ENCODE measurements around the gene OAS3. TPM values are rescaled to one million over a fixed set of nuclear protein-coding genes. Genes with fewer than 3 reads are reported as not detected.
"Not testable (repeated sequence)": the region's sequence is repeated elsewhere in the genome, so short reads cannot be mapped to it uniquely, and the experiment has no call there.

Gene OAS3
- total RNA-seq, 1 donor from 2014 or later = 7.6 TPM

DNA sequence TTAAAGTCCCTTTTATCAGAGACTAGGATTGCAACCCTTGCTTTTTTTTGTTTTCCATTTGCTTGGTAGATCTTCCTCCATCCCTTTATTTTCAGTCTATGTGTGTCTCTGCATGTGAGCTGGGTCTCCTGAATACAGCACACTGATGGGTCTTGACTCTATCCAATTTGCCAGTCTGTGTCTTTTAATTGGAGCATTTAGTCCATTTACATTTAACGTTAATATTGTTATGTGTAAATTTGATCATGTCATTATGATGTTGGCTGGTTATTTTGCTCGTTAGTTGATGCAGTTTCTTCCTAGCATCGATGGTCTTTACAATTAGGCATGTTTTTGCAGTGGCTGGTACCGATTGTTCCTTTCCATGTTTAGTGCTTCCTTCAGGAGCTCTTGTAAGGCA lies 18.9 kb downstream of the OAS3 start:
- DNase-seq = not testable (repeated sequence)

DNA sequence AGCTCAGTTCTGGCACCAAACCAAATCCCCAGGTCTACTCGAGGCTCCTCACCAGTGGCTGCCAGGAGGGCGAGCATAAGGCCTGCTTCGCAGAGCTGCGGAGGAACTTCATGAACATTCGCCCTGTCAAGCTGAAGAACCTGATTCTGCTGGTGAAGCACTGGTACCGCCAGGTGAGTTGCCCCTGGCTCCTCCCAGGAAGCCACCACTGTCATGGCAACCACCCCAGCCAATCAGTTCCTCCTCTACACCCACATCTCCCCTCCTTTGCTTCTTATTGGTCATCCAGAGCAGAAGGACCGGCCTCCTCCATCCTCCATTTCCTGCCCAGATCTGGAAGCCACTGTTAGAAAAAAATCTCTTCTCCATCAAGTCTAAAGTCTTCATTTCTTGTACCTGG lies 22.8 kb downstream of the OAS3 start:
- DNase-seq = no peak

DNA sequence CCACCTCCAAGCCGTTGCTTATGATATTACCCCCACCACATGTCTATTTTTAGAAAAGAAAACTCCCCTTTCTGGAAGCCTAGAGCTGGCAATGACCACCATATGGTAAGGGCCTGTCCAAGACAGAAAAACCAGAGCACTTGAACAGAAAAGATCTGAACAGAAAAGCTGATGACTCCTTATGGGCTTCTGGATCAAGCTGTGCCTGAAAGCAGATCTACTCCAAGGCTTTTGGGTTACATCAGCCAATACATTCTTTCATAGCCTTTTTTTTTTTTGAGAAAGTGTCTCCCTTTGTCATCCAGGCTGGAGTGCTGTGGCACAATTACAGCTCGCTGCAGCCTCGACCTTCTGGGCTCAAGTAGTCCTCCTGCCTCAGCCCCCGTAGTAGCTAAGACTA lies 23.3 kb downstream of the OAS3 start:
- no peak for DNase-seq

DNA sequence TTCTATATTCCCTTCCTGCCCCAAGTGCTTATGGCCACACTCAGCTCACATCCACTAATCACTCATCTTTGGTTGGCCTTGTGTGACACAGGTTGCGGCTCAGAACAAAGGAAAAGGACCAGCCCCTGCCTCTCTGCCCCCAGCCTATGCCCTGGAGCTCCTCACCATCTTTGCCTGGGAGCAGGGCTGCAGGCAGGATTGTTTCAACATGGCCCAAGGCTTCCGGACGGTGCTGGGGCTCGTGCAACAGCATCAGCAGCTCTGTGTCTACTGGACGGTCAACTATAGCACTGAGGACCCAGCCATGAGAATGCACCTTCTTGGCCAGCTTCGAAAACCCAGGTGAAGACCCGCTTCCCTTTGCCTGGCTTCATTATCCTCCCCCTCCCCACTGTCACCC lies 24.3 kb downstream of the OAS3 start:
- no peak for DNase-seq

DNA sequence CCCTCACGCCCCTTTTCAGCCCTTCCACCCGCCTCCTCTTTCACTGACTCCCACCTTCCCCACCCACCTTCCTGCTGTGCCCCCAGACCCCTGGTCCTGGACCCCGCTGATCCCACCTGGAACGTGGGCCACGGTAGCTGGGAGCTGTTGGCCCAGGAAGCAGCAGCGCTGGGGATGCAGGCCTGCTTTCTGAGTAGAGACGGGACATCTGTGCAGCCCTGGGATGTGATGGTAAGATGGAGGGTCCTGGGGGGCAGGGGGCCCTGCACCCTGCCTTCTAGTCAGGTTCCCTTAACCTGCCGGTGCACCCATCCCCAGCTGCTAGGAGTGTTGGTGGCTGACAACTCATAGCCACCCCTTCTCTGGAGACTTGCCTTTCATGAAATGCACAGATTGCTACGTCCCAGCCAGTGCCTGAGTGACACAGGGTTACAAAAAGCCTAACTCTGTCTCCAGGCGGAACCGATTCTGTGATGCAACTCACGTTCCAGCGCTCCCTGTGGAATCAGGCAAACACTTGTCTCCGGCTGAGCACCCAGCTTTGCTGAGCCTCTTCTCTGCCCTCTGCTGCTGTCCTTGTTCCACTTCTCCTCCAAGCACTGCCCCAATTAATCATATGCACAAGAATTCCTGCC lies 25.1 kb downstream of the OAS3 start:
- no peak for DNase-seq

DNA sequence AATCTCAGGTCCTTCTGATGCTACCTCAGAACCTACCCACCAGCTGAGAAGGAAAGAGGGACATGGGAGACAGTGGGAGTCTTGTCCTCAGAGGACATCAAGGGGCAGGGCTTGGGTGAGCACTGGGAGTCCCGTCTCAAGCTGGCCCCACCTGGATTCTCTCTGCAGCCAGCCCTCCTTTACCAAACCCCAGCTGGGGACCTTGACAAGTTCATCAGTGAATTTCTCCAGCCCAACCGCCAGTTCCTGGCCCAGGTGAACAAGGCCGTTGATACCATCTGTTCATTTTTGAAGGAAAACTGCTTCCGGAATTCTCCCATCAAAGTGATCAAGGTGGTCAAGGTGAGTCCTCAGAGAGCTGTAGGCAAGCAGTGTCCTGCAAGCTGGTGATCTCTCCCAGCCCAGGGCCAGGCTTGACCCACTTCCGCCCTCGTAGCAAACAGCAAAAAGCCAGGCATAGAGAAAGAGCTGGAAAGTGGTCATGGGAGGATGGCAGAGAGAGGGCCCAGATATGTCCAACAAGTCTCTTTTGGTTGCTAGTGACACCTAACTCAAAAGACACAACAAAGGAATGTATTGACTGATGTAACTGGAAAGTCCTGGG lies 25.9 kb downstream of the OAS3 start:
- no peak for DNase-seq

DNA sequence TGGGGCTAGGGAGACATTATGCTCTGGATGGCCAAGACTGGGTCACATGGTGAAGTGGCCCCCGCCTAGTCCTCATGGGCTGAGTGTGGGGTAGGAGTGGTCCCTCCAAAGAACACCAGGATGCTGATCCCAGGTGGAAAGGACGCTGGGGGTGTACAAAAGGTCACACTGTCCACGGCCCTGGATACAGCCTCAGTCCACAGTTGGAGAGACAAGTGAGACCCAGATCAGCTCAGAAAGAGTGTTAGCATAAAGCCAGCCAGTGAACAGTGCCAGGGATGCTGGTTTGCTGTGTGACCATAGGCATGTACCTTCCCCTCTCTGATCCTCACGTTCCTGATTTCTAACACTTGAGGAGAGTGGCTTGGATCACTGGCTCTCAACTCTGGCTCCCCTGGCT lies 26.6 kb downstream of the OAS3 start:
- DNase-seq = no peak

DNA sequence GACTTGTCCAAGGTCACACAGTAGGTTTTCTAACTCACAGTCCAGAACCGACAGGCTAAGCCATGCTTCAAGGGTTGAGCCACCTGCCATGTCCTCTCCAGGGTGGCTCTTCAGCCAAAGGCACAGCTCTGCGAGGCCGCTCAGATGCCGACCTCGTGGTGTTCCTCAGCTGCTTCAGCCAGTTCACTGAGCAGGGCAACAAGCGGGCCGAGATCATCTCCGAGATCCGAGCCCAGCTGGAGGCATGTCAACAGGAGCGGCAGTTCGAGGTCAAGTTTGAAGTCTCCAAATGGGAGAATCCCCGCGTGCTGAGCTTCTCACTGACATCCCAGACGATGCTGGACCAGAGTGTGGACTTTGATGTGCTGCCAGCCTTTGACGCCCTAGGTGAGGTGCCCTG lies 27.4 kb downstream of the OAS3 start:
- no peak for DNase-seq

DNA sequence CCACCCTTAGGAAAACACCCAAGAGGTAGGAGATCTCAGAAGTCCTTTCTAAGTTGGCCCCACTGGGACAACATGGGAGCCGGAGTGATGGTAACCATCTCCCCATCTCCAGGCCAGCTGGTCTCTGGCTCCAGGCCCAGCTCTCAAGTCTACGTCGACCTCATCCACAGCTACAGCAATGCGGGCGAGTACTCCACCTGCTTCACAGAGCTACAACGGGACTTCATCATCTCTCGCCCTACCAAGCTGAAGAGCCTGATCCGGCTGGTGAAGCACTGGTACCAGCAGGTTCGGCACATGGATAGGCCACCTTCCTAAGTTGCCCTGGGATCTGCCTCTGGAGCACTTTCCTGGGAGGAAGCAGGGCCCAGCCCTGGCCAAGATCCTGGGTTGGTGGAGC lies 29.0 kb downstream of the OAS3 start:
- no peak for DNase-seq

DNA sequence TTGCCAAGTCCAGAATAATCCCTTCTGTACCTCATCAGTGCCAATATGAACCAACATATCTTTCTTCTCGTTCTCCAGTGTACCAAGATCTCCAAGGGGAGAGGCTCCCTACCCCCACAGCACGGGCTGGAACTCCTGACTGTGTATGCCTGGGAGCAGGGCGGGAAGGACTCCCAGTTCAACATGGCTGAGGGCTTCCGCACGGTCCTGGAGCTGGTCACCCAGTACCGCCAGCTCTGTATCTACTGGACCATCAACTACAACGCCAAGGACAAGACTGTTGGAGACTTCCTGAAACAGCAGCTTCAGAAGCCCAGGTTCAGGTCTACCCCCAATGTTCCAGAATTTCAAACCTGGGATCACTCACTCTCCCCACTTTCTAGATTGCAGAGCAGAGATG lies 29.6 kb downstream of the OAS3 start:
- no peak for DNase-seq

DNA sequence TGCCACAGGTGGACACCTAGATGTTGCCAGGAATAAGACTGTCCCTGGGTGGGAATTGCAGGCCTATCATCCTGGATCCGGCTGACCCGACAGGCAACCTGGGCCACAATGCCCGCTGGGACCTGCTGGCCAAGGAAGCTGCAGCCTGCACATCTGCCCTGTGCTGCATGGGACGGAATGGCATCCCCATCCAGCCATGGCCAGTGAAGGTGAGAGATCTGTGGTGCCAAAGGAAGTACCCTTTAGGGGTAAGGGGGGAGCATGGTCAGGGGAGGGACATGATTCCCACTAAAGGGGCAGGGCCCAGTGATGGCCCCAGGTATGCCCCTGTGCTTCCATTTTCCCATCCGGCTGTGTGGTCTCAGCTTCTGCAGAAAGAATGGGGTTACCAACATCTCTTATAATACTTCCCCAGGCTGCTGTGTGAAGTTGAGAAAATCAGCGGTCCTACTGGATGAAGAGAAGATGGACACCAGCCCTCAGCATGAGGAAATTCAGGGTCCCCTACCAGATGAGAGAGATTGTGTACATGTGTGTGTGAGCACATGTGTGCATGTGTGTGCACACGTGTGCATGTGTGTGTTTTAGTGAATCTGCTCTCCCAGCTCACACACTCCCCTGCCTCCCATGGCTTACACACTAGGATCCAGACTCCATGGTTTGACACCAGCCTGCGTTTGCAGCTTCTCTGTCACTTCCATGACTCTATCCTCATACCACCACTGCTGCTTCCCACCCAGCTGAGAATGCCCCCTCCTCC lies 31.5 kb downstream of the OAS3 start:
- no peak for DNase-seq

DNA sequence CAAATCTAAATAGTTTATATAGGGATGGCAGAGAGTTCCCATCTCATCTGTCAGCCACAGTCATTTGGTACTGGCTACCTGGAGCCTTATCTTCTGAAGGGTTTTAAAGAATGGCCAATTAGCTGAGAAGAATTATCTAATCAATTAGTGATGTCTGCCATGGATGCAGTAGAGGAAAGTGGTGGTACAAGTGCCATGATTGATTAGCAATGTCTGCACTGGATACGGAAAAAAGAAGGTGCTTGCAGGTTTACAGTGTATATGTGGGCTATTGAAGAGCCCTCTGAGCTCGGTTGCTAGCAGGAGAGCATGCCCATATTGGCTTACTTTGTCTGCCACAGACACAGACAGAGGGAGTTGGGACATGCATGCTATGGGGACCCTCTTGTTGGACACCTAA lies 32.1 kb downstream of the OAS3 start:
- DNase-seq = no peak

DNA sequence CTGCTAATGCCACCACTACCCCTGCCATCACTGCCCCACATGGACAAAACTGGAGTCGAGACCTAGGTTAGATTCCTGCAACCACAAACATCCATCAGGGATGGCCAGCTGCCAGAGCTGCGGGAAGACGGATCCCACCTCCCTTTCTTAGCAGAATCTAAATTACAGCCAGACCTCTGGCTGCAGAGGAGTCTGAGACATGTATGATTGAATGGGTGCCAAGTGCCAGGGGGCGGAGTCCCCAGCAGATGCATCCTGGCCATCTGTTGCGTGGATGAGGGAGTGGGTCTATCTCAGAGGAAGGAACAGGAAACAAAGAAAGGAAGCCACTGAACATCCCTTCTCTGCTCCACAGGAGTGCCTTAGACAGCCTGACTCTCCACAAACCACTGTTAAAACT lies 33.0 kb downstream of the OAS3 start:
- no peak for DNase-seq

DNA sequence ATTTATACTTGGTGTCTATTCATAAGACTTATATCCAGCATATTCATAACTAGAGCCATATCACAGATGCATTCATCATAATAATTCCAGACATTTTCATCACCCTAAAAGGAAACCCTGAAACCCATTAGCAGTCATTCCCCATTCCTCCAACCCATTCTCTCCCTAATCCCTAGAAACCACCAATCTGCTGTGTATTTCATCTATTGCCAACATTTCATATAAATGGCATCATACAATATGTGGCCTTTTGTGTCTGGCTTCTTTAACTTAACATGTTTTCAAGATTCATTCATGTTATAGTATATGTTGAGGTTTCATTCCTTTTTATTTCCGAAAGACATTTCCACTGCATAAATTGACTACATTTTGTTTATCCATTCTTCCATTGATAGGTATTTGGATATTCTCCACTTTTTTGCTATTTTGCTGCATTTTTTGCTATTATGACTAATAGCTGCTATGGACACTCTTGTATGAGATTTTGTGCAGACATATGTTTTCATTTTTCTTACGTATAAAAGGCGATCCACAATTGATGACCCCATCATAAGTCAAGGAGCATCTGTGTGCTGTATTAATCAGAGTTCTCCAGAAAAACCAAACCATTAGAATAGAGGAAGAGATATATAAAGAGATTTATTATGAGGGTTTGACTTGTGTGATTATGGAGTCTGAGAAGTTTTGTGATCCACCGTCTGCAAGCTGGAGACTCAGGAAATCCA lies 34.9 kb downstream of the OAS3 start:
- DNase-seq = peak; percentile 62

DNA sequence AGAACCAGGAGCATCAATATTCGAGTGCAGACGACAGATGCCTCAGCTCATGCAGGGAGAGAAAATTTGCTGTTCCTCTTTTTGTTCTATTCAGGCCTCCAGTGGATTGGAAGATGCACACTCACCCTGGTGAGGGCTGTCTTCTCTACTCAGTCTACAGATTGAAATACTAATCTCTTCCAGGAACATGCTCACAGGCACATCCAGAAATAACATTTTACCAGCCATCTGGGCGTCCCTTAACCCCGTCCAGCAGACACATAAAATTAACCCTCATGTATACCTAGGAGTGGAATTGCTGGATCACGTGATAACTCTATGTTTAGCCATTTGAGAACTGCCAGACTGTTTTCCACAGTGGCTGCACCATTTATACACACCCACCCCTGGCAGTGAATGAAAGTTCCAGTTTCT lies 35.6 kb downstream of the OAS3 start:
- peak; percentile 65 for DNase-seq

DNA sequence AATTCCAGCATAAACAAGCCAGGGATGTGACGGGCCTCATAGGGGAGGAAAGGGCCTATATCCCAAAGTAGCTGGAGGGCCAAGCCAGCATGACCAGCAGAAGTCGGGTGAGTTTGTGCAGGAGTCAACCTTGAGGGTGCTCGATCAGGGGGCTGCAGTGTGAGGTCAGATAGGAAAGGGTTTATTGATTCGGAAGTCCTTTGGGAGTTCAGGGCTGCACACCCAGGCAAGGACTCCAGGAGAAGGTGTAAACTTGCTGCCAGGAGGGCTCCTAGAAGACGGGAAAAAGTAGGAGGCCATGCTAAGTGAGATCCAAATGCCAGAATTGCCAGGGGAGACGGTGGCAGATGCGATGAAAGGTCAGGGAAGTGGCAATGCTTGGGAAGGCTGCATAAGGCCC lies 36.6 kb downstream of the OAS3 start:
- DNase-seq = no peak

DNA sequence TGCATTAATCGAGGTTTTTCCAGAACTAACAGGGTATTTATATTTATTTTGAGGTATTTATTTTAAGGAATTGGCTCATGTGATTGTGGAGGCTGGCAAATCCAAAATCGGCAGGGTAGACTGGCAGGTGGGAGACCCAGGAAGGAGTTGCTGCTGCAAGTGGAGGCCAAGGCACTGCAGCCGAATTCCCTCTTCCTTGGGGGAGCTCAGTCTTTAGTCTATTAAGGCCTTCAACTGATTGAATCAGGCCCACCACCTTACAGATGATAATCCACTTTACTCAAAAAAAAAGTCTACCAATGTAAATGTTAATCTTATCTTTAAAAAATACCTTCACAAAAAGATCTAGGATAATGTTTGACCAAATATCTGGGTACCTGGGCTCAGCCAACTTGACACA lies 38.9 kb downstream of the OAS3 start:
- DNase-seq = no peak

DNA sequence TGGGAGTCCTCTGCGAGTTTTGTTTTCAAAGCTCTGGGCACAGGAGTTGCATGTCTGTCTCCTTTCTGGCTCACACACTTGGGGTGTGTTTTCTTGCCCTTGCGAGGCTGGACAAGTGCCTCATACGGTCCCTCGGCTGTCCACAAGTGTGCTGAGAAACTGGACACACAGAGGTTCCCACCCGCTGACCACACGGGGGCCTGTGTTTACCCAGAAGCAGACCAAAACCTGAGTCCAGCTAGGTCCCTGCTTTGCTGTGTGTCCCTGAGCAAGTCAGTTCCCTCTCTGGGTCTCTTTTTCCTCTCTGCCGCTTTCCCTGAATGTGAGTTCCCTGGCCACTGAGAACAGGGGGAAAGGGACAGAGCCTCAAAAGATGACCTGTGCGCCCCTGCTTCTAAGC lies 39.4 kb downstream of the OAS3 start:
- no peak for DNase-seq

DNA sequence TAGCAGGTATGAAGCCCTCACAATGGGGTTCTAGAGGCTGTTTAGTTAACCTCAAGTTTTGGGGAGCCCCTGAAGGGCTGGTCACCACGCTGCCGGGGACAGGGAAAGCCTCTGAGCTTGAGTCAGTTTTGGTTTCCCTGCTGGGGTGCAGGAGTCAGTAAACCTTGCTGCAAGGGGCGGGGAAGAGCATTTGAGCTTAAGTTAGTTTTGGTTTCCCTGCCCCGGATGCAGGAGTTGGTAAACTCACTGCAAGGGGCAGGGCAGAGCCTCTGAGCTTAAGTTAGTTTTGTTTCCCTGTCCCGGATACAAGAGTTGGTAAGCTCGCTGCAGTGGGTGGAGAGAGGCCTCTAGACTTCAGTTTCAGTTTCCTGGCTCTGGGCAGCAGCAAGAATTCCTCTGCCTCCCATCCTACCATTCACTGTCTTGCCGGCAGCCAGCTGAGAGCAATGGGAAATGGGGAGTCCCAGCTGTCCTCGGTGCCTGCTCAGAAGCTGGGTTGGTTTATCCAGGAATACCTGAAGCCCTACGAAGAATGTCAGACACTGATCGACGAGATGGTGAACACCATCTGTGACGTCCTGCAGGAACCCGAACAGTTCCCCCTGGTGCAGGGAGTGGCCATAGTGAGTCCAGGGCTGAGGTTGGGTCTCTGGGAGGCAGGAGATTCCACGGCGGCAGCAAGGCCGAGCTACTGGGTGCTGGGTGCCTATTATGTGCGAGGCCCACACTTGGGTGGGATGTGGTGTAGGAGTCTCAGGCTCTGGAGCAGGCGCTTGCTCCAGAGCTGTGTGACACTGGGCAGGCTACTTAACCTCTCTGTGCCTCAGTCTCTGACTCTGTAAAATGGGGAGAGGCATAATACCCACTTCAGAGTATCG lies 40.1 kb downstream of the OAS3 start, which contains the start of gene OAS2:
Gene OAS2 (plus strand): TSS at position 357 of the 878 bp plus-strand sequence. CDS start 90 bp downstream, at position 447.
- DNase-seq = peak; percentile 28

DNA sequence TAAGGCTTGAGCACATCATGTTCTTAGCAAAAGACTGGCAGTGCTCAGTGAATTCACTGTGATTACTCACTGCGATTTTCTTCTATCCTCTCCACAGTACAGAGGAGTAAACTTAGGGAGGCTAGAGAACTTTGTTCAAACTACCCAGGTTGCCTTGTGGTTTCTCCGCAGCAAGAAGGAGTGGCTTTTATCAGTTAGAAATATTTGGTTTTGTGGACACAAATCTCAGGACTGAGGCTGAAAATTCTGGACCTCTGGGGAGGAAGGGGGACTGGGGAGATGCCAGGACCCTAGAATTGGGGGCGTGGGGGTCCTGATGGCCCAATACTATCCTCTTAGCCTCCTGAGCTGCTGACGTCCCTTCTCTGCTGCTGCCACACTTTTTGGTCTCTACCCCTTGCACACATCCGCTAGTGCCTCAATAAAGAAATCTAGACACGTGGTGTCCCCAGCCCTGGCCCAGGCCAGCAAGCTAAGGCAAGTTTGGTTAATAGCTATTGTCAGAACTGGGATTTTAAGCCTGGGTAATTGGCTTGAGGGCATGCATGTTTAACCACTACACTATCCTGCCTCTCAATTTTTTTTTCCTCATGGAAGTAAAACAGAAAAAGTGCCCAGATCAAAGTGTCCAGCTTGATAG lies 40.9 kb downstream of the OAS3 start:
- DNase-seq = no peak

DNA sequence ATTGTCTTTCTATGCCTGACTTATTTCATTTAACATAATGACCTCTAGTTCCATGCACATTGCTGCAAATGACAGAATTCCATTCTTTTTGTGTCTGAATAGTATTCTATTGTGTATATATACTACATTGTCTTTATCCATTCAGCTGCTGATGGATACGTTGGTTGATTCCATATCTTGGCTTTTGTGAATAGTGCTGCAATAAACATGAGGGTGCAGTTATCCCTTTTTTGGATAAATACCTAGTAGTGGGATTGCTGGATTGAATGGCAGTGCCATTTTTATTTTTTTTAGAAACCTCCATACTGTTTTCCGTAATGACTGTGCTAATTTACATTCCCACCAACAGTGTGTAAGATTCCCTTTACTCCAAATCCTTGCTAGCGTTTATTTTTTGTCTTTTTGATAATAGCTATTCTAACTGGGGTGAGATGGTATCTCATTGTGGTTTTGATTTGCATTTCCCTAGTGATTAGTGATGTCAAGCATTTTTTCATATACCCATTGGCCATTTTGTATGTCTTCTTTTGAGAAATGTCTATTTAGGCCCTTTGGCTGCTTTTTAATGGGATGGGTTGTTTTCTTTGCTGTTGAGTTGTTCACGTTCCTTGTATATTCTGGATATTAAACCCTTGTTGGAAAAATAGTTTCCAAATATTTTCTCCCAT lies 42.4 kb downstream of the OAS3 start:
- DNase-seq = no peak
